HepG2 (cell line): ENCODE measurements around the gene GDA. TPM values are rescaled to one million over a fixed set of nuclear protein-coding genes. Genes with fewer than 3 reads are reported as not detected.

ENCODE experiments used
- ATAC-seq: fragments of 200-7000 bp; cut with Tn5 transposase; 3 replicates; pipeline ENCODE4 v1.9.1; 2020; ENCODE audit warnings: mild to moderate bottlenecking, moderate library complexity
- BruUV-seq: library from RNA; stranded (reverse); fragments of 400-500 nt; replicated peaks from 2 replicates; lab custom pipeline; 2021; lab: Mats Ljungman, UMichigan
- CTCF ChIA-PET: fragments of 300-600 bp; formaldehyde crosslinking; extraction: SDS; loops from one replicate; lab custom pipeline; 2021; ENCODE audit warnings: low total read pairs, inconsistent platforms, low intra/inter-chr PET ratio; lab: Yijun Ruan, JAX
- POLR2A ChIA-PET: fragments of 350-600 bp; sonication (Branson Sonifier 250); formaldehyde crosslinking; loops from one replicate; lab custom pipeline; 2020; ENCODE audit warnings: antibody characterized with exemption, inconsistent platforms; lab: Yijun Ruan, JAX
- DNase-seq: peaks from one replicate; pipeline ENCODE4 v3.0.0-alpha.2; 2015; ENCODE audit warnings: low spot score
- FAIRE-seq: peaks from 3 replicates; lab custom pipeline; 2011; peaks lifted over from hg19 to GRCh38; lab: Jason Lieb, UNC
- H2AFZ ChIP-seq: one replicate; pipeline ENCODE4 v1.6.1; 2011; ENCODE audit warnings: low read length, inconsistent platforms
- H3K27ac ChIP-seq: fragments of 300-600 bp; 3 replicates; pipeline ENCODE4 v1.8.0; 2011; ENCODE audit warnings: mixed run types, mild to moderate bottlenecking, mixed read lengths, low read length, inconsistent platforms; ENCODE audit not compliant: insufficient read depth; ENCODE audit errors: extremely low read length
- H3K27me3 ChIP-seq, 2 experiments: fragments of 200-600 bp in 1 of 2; 2 replicates in 1 of 2; 3 replicates in 1 of 2; pipeline versions ENCODE4 v1.6.0 to v1.8.0; 2011; ENCODE audit warnings: low read length in 2 of 2, mild to moderate bottlenecking in 2 of 2, moderate library complexity in 2 of 2, inconsistent platforms in 1 of 2; ENCODE audit not compliant: insufficient read depth in 2 of 2, control insufficient read depth in 1 of 2
- H3K36me3 ChIP-seq, 2 experiments: fragments of 200-600 bp in 1 of 2; replicated peaks in 1 of 2; 2 replicates in 1 of 2; 3 replicates in 1 of 2; pipeline versions ENCODE4 v1.5.1 to v1.8.0; 2011; ENCODE audit warnings: low read length in 2 of 2, inconsistent platforms in 1 of 2; ENCODE audit not compliant: insufficient read depth in 2 of 2, control insufficient read depth in 1 of 2
- H3K4me1 ChIP-seq: 2 replicates; pipeline ENCODE4 v1.5.1; 2012; ENCODE audit warnings: low read length, inconsistent platforms; ENCODE audit not compliant: insufficient read depth
- H3K4me2 ChIP-seq: 2 replicates; pipeline ENCODE4 v1.6.0; 2011; ENCODE audit warnings: low read depth, low read length, inconsistent platforms
- H3K4me3 ChIP-seq, 3 experiments: fragments of 200-600 bp in 1 of 3; sonication (generic), shearing (Covaris generic) in 1 of 3; replicated peaks in 1 of 3; 2 replicates each; pipeline ENCODE4 v1.5.1; 2011 to 2016; ENCODE audit warnings: low read length in 3 of 3, inconsistent platforms in 2 of 3, low read depth in 2 of 3, mild to moderate bottlenecking in 2 of 3, control low read depth in 1 of 3, mixed read lengths in 1 of 3; ENCODE audit not compliant: insufficient read depth in 1 of 3
- H3K79me2 ChIP-seq: one replicate; pipeline ENCODE4 v1.6.1; 2011; ENCODE audit warnings: low read length, inconsistent platforms; ENCODE audit not compliant: insufficient read depth
- H3K9ac ChIP-seq: 2 replicates; pipeline ENCODE4 v1.6.0; 2011; ENCODE audit warnings: mild to moderate bottlenecking, low read depth, low read length, inconsistent platforms; ENCODE audit not compliant: insufficient read depth
- H3K9me3 ChIP-seq: 2 replicates; pipeline ENCODE4 v1.5.1; 2012; ENCODE audit warnings: mild to moderate bottlenecking, low read length
- H4K20me1 ChIP-seq: 2 replicates; pipeline ENCODE4 v1.6.0; 2011; ENCODE audit warnings: inconsistent platforms, mild to moderate bottlenecking, low read length, moderate library complexity; ENCODE audit not compliant: insufficient read depth
- CENPT ChIP-seq: sonication (generic); formaldehyde crosslinking; IDR thresholded peaks from 2 replicates; pipeline ENCODE4 v1.8.0; 2022; ENCODE audit warnings: low read depth, mild to moderate bottlenecking, moderate library complexity, missing genetic modification reagents
- GATAD2A ChIP-seq: IDR thresholded peaks from 2 replicates; pipeline ENCODE4 v1.6.1; 2016
- HCFC1 ChIP-seq: fragments of 150-350 bp; IDR thresholded peaks from 2 replicates; pipeline ENCODE4 v1.6.1; 2014; ENCODE audit warnings: low read depth, low read length
- HES4 ChIP-seq: sonication (generic); formaldehyde crosslinking; IDR thresholded peaks from 2 replicates; pipeline ENCODE4 v1.9.0; 2021; ENCODE audit warnings: mild to moderate bottlenecking, missing genetic modification reagents, borderline replicate concordance
- HINFP ChIP-seq: sonication (generic); formaldehyde crosslinking; IDR thresholded peaks from 2 replicates; pipeline ENCODE4 v1.4.0; 2020; ENCODE audit warnings: low read depth, mild to moderate bottlenecking, missing genetic modification reagents
- HOXA3 ChIP-seq: sonication (generic); formaldehyde crosslinking; IDR thresholded peaks from 2 replicates; pipeline ENCODE4 v1.5.0; 2020; ENCODE audit warnings: missing genetic modification reagents
- KDM3A ChIP-seq: IDR thresholded peaks from 2 replicates; pipeline ENCODE4 v1.6.1; 2018; ENCODE audit warnings: low read depth, missing compliant biosample characterization
- KLF11 ChIP-seq: IDR thresholded peaks from 2 replicates; pipeline ENCODE4 v1.6.1; 2016; ENCODE audit warnings: missing compliant biosample characterization
- MED13 ChIP-seq: sonication (generic); formaldehyde crosslinking; IDR thresholded peaks from 2 replicates; pipeline ENCODE4 v1.5.0; 2020; ENCODE audit warnings: missing genetic modification reagents
- MYC ChIP-seq: sonication (generic); formaldehyde crosslinking; IDR thresholded peaks from 2 replicates; pipeline ENCODE4 v1.9.0; 2021; ENCODE audit warnings: missing genetic modification reagents, borderline replicate concordance
- PAX8 ChIP-seq: sonication (generic); formaldehyde crosslinking; IDR thresholded peaks from 2 replicates; pipeline ENCODE4 v1.8.0; 2022; ENCODE audit warnings: mild to moderate bottlenecking, missing genetic modification reagents, borderline replicate concordance
- PCBP2 ChIP-seq: fragments of 200-400 bp; formaldehyde crosslinking; optimal IDR thresholded peaks from 2 replicates; pipeline ENCODE3; 2018; ENCODE audit warnings: low read length, low read depth; ENCODE audit not compliant: poor library complexity, severe bottlenecking
- RBM22 ChIP-seq: fragments of 200-400 bp; formaldehyde crosslinking; optimal IDR thresholded peaks from 2 replicates; pipeline ENCODE3; 2017; ENCODE audit warnings: mild to moderate bottlenecking, low read length, moderate library complexity
- STAG1 ChIP-seq: sonication (generic); formaldehyde crosslinking; IDR thresholded peaks from 2 replicates; pipeline ENCODE4 v1.4.0; 2020; ENCODE audit warnings: missing genetic modification reagents
- TP53 ChIP-seq: sonication (generic); formaldehyde crosslinking; conservative IDR thresholded peaks from 2 replicates; pipeline ENCODE4 v1.4.0; 2020; ENCODE audit warnings: missing genetic modification reagents
- TRIM24 ChIP-seq: sonication (generic); formaldehyde crosslinking; IDR thresholded peaks from 2 replicates; pipeline ENCODE4 v1.8.0; 2022; ENCODE audit warnings: mild to moderate bottlenecking, missing genetic modification reagents
- ZC3H4 ChIP-seq: sonication (generic); formaldehyde crosslinking; IDR thresholded peaks from 2 replicates; pipeline ENCODE4 v1.4.0; 2020; ENCODE audit warnings: missing genetic modification reagents, borderline replicate concordance
- ZNF703 ChIP-seq: sonication (generic); formaldehyde crosslinking; IDR thresholded peaks from 2 replicates; pipeline ENCODE4 v1.5.1; 2020; ENCODE audit warnings: missing genetic modification reagents, mild to moderate bottlenecking, moderate library complexity, borderline replicate concordance
- ZNF784 ChIP-seq: sonication (generic); formaldehyde crosslinking; IDR thresholded peaks from 2 replicates; pipeline ENCODE4 v1.5.1; 2020; ENCODE audit warnings: missing genetic modification reagents, mild to moderate bottlenecking, borderline replicate concordance
- ZNF883 ChIP-seq: sonication (generic); formaldehyde crosslinking; IDR thresholded peaks from 2 replicates; pipeline ENCODE4 v1.5.1; 2020; ENCODE audit warnings: mild to moderate bottlenecking, missing genetic modification reagents; ENCODE audit errors: not compliant biosample characterization
- ZSCAN22 ChIP-seq: sonication (generic); formaldehyde crosslinking; IDR thresholded peaks from 2 replicates; pipeline ENCODE4 v1.4.0; 2020; ENCODE audit warnings: mild to moderate bottlenecking, missing genetic modification reagents
- WGBS: methylation state at CpG from one replicate; pipeline ENCODE4 v1.1.6; 2017; ENCODE audit warnings: low lambda C conversion rate; 5-methylcytosine and 5-hydroxymethylcytosine counted together
- in situ Hi-C: cut with HindIII; loops from 2 replicates; pipeline ENCODE4 v1.10.0; 2017; ENCODE audit warnings: low pct_unique_long_range_greater_than_20kb; ENCODE audit not compliant: extremely low pct_ligation_motif_present
- intact Hi-C: fragments of 100-400 bp; cut with micrococcal nuclease; formaldehyde crosslinking; loops from one replicate; pipeline ENCODE4 v1.10.0; 2022; ENCODE audit not compliant: unreplicated experiment
- polyA plus RNA-seq, 8 experiments: library from polyadenylated mRNA; depleted of rRNA in 3 of 8; stranded (reverse) in 7 of 8; unstranded in 1 of 8; fragments of >200 nt; fragmentation: Illumina TruSeq in 4 of 8; extraction: Trizol in 4 of 8; gene quantifications; 2 replicates each; pipeline versions ENCODE4 v1.2.1 to v1.2.3, GENCODE V29; 2011 to 2016; ENCODE audit warnings: low read depth in 4 of 8, missing spikeins in 1 of 8, mixed read lengths in 1 of 8; ENCODE audit not compliant: insufficient read depth in 1 of 8
- total RNA-seq, 5 experiments: library from RNA; depleted of rRNA; stranded (reverse); fragments of >200 nt; fragmentation: Illumina TruSeq; extraction: Trizol; gene quantifications; 2 replicates each; pipeline ENCODE4 v1.2.3, GENCODE V29; 2016; ENCODE audit warnings: low read depth in 1 of 5

Gene GDA
- total and polyA plus RNA-seq, 2 of the 13 experiments (the other 11 are each of a cell fraction or from before 2014, with no cell fraction given) = 0.15 to 0.99 TPM

- ATAC-seq (no peak), FAIRE-seq (no peak), DNase-seq (no peak)
- intact Hi-C loops (no loop called here), in situ Hi-C loops (no loop called here)
- Histone ChIP-seq H3K79me2 (no peaks in the 10 kb centered on the region), H3K9ac (no peak overlapping the region), H3K4me2 (no peak overlapping the region), H2AFZ (no peak overlapping the region), H3K9me3 (no peaks in the 10 kb centered on the region), H3K27me3 (no peaks in the 10 kb centered on the region), H3K36me3 (no peaks in the 10 kb centered on the region), H3K4me3 (no peak overlapping the region), H3K27ac (no peak overlapping the region), H3K4me1 (no peaks in the 10 kb centered on the region), H4K20me1 (no peaks in the 10 kb centered on the region)
- TF ChIP-seq PCBP2 (no peak), CENPT (CRISPR knock-in tag) (no peak), KLF11 (CRISPR knock-in tag) (no peak), TP53 (CRISPR knock-in tag) (no peak)
- POLR2A ChIA-PET = no interaction called here
- no TSS peak for BruUV-seq
- CTCF ChIA-PET = no interaction called here
These were observed 19.9 kb downstream of the GDA start for GRCh38 chr9:72169178-72169577.

- Histone ChIP-seq H3K9ac (no peak overlapping the region), H3K27me3 (no peaks in the 10 kb centered on the region), H3K4me2 (no peak overlapping the region), H4K20me1 (no peaks in the 10 kb centered on the region), H3K36me3 (no peaks in the 10 kb centered on the region), H3K4me3 (no peak overlapping the region), H2AFZ (no peak overlapping the region), H3K4me1 (no peaks in the 10 kb centered on the region), H3K9me3 (no peaks in the 10 kb centered on the region), H3K79me2 (no peaks in the 10 kb centered on the region), H3K27ac (no peak overlapping the region)
- ATAC-seq (no peak), FAIRE-seq (no peak), DNase-seq (no peak)
- no TSS peak for BruUV-seq
- WGBS = 60% methylated on average over 4 of the region's 4 CpGs
- in situ Hi-C loops (no loop called here), intact Hi-C loops (no loop called here)
- ChIA-PET POLR2A (no interaction called here), CTCF (no interaction called here)
- TF ChIP-seq ZNF703 (CRISPR knock-in tag) (no peak), HES4 (CRISPR knock-in tag) (no peak), ZNF883 (CRISPR knock-in tag) (no peak), ZSCAN22 (CRISPR knock-in tag) (no peak), HINFP (CRISPR knock-in tag) (no peak), MED13 (no peak), TRIM24 (CRISPR knock-in tag) (no peak), KDM3A (CRISPR knock-in tag) (no peak), ZC3H4 (CRISPR knock-in tag) (no peak), MYC (no peak), PAX8 (CRISPR knock-in tag) (no peak), RBM22 (no peak), GATAD2A (no peak), ZNF784 (CRISPR knock-in tag) (no peak), STAG1 (CRISPR knock-in tag) (no peak), HCFC1 (no peak), HOXA3 (CRISPR knock-in tag) (no peak)
These were observed 23.8 kb downstream of the GDA start for GRCh38 chr9:72173080-72173479.
